PC-9 (cell line): ENCODE results near the gene ELP4. TPM values are rescaled to one million over a fixed set of nuclear protein-coding genes. Genes with fewer than 3 reads are reported as not detected.

Source experiments
- BruUV-seq: library from RNA; stranded (reverse); fragments of 400-500 nt; replicated peaks from 2 replicates; lab custom pipeline; 2021; lab: Mats Ljungman, UMichigan
- CTCF ChIA-PET: fragments of 300-600 bp; sonication (Branson Sonifier 250); formaldehyde crosslinking; loops from one replicate; lab custom pipeline; 2022; ENCODE audit warnings: antibody characterized with exemption; lab: Charles Lee
- POLR2A ChIA-PET: fragments of 300-600 bp; sonication (Branson Sonifier 250); formaldehyde crosslinking; loops from one replicate; lab custom pipeline; 2022; ENCODE audit warnings: antibody characterized with exemption; ENCODE audit not compliant: unreplicated experiment; lab: Charles Lee
- DNase-seq, 2 experiments: peaks; one replicate each; pipeline versions ENCODE4 v3.0.0 to v3.0.0-alpha.2; 2015 to 2022; ENCODE audit warnings: mixed read lengths in 1 of 2
- H2AFZ ChIP-seq: fragments of 200-600 bp; sonication (generic); 2 replicates; pipeline ENCODE4 v1.8.1; 2017; ENCODE audit warnings: antibody characterized with exemption
- H3F3A ChIP-seq: fragments of 200-600 bp; sonication (generic); 2 replicates; pipeline ENCODE4 v1.8.1; 2017; ENCODE audit warnings: antibody characterized with exemption, mild to moderate bottlenecking, low read depth; ENCODE audit not compliant: insufficient read depth
- H3K27ac ChIP-seq: fragments of 200-600 bp; sonication (generic); 2 replicates; pipeline ENCODE4 v1.6.1; 2016; ENCODE audit warnings: mixed run types
- H3K27me3 ChIP-seq: fragments of 200-600 bp; sonication (generic); 2 replicates; pipeline ENCODE4 v1.6.1; 2016; ENCODE audit warnings: low read depth, mixed run types; ENCODE audit not compliant: insufficient read depth
- H3K36me3 ChIP-seq: fragments of 200-600 bp; sonication (generic); 2 replicates; pipeline ENCODE4 v1.6.1; 2016; ENCODE audit warnings: low read depth, mixed run types
- H3K4me1 ChIP-seq: fragments of 200-600 bp; sonication (generic); replicated peaks from 2 replicates; pipeline ENCODE4 v1.6.1; 2016; ENCODE audit warnings: mixed run types; ENCODE audit not compliant: insufficient read depth
- H3K4me2 ChIP-seq: fragments of 200-600 bp; sonication (generic); 2 replicates; pipeline ENCODE4 v1.6.1; 2017; ENCODE audit warnings: mixed run types
- H3K4me3 ChIP-seq: fragments of 200-600 bp; sonication (generic); 2 replicates; pipeline ENCODE4 v1.6.1; 2016; ENCODE audit warnings: mixed run types
- H3K79me2 ChIP-seq: fragments of 200-600 bp; sonication (generic); 2 replicates; pipeline ENCODE4 v1.6.1; 2017; ENCODE audit warnings: low read depth, mixed run types
- H3K9me2 ChIP-seq: fragments of 200-600 bp; sonication (generic); 2 replicates; pipeline ENCODE4 v1.8.1; 2017; ENCODE audit warnings: mild to moderate bottlenecking; ENCODE audit not compliant: insufficient read depth
- H3K9me3 ChIP-seq: fragments of 200-600 bp; sonication (generic); 2 replicates; pipeline ENCODE4 v1.8.1; 2016; ENCODE audit warnings: low read depth; ENCODE audit not compliant: insufficient read depth
- H4K20me1 ChIP-seq: fragments of 200-600 bp; sonication (generic); 2 replicates; pipeline ENCODE4 v1.8.1; 2017; ENCODE audit not compliant: insufficient read depth
- EZH2 ChIP-seq: fragments of 200-600 bp; sonication (generic); IDR thresholded peaks from 2 replicates; pipeline ENCODE4 v1.8.0; 2017; ENCODE audit warnings: antibody characterized with exemption, low read depth
- intact Hi-C: fragments of 100-400 bp; cut with micrococcal nuclease; formaldehyde crosslinking; loops from one replicate; pipeline ENCODE4 v1.10.0; 2022; ENCODE audit not compliant: unreplicated experiment
- total RNA-seq: library from RNA; stranded (reverse); gene quantifications from 2 replicates; pipeline ENCODE4 v1.2.3, GENCODE V29; 2021
- TF ChIP-seq, protein P1 (sequence below): fragments of 200-600 bp; sonication (generic); conservative IDR thresholded peaks from 2 replicates; pipeline ENCODE4 v1.6.1; 2017; ENCODE audit warnings: mixed run types, antibody characterized with exemption, mild to moderate bottlenecking, moderate library complexity

Gene ELP4
- total RNA-seq, 1 experiment from 2014 or later: 20.5 TPM

- Histone ChIP-seq H3K79me2 (no peaks in the 10 kb centered on the region), H3K27me3 (no peaks in the 10 kb centered on the region), H3K9me2 (no peaks in the 10 kb centered on the region), H3K4me2 (no peak overlapping the region), H3F3A (no peaks in the 10 kb centered on the region), H4K20me1 (no peaks in the 10 kb centered on the region), H3K27ac (no peak overlapping the region), H2AFZ (no peak overlapping the region), H3K36me3 (no peaks in the 10 kb centered on the region), H3K4me3 (no peak overlapping the region), H3K9me3 (no peaks in the 10 kb centered on the region), H3K4me1 (peaks cover 4% of the 10 kb centered on the region; the same call in 1 of the 2 replicates)
- TF ChIP-seq EZH2: no peak
- TF ChIP-seq, protein P1, sequence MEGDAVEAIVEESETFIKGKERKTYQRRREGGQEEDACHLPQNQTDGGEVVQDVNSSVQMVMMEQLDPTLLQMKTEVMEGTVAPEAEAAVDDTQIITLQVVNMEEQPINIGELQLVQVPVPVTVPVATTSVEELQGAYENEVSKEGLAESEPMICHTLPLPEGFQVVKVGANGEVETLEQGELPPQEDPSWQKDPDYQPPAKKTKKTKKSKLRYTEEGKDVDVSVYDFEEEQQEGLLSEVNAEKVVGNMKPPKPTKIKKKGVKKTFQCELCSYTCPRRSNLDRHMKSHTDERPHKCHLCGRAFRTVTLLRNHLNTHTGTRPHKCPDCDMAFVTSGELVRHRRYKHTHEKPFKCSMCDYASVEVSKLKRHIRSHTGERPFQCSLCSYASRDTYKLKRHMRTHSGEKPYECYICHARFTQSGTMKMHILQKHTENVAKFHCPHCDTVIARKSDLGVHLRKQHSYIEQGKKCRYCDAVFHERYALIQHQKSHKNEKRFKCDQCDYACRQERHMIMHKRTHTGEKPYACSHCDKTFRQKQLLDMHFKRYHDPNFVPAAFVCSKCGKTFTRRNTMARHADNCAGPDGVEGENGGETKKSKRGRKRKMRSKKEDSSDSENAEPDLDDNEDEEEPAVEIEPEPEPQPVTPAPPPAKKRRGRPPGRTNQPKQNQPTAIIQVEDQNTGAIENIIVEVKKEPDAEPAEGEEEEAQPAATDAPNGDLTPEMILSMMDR: no peak
- ChIA-PET POLR2A (no interaction called here), CTCF (no interaction called here)
- intact Hi-C loops: no loop called here
- no peak for DNase-seq
- BruUV-seq: no TSS peak
These were observed 141.6 kb downstream of the ELP4 start for GRCh38 chr11:31651208-31651607.

GRCh38 chr11:31651822-31652221 lies 142.3 kb downstream of the ELP4 start:
- DNase-seq: no peak
- Histone ChIP-seq H3K27me3 (no peaks in the 10 kb centered on the region), H4K20me1 (no peaks in the 10 kb centered on the region), H3K36me3 (no peaks in the 10 kb centered on the region), H3K4me3 (no peak overlapping the region), H3K4me2 (no peak overlapping the region), H3K4me1 (no peaks in the 10 kb centered on the region), H3K9me2 (no peaks in the 10 kb centered on the region), H3F3A (no peaks in the 10 kb centered on the region), H3K79me2 (no peaks in the 10 kb centered on the region), H2AFZ (no peak overlapping the region), H3K9me3 (no peaks in the 10 kb centered on the region), H3K27ac (no peak overlapping the region)
- no TSS peak for BruUV-seq
- no peak for TF ChIP-seq EZH2
- TF ChIP-seq, protein P1: no peak
- intact Hi-C loops: no loop called here
- ChIA-PET POLR2A (no interaction called here), CTCF (no interaction called here)

GRCh38 chr11:31652528-31652927 lies 143.0 kb downstream of the ELP4 start:
- H3K27me3 ChIP-seq: no peaks in the 10 kb centered on the region
- no TSS peak for BruUV-seq
- H3K9me3 ChIP-seq: no peaks in the 10 kb centered on the region
- H3K4me2 ChIP-seq: no peak overlapping the region
- no peak overlapping the region for H3K27ac ChIP-seq
- no peak for DNase-seq
- H3K4me1 ChIP-seq: no peaks in the 10 kb centered on the region
- H3K4me3 ChIP-seq: no peak overlapping the region
- H3K36me3 ChIP-seq: no peaks in the 10 kb centered on the region
- H3K9me2 ChIP-seq: no peaks in the 10 kb centered on the region
- no peaks in the 10 kb centered on the region for H3K79me2 ChIP-seq
- POLR2A ChIA-PET: no interaction called here
- H4K20me1 ChIP-seq: no peaks in the 10 kb centered on the region
- CTCF ChIA-PET: no interaction called here
- TF ChIP-seq, protein P1: no peak
- TF ChIP-seq EZH2: no peak
- intact Hi-C loops: no loop called here
- H2AFZ ChIP-seq: no peak overlapping the region
- H3F3A ChIP-seq: no peaks in the 10 kb centered on the region
